Stomach smooth muscle (tissue), 2 donors: ENCODE measurements around the gene SLC17A6.

Experiments
- H3K27ac ChIP-seq: one replicate; pipeline ENCODE4 v1.7.0; 2013; ENCODE audit warnings: mild to moderate bottlenecking, low read length, inconsistent platforms
- H3K27me3 ChIP-seq, 2 donors: one replicate each; pipeline ENCODE4 v1.7.0; 2013; ENCODE audit warnings: low read length in 2 of 2; ENCODE audit not compliant: insufficient read depth in 2 of 2, control insufficient read depth in 1 of 2
- H3K36me3 ChIP-seq, 2 donors: one replicate each; pipeline ENCODE4 v1.7.0; 2013; ENCODE audit warnings: low read length in 2 of 2; ENCODE audit not compliant: control insufficient read depth in 2 of 2, insufficient read depth in 2 of 2
- H3K4me1 ChIP-seq: one replicate; pipeline ENCODE4 v1.7.0; 2013; ENCODE audit warnings: low read length; ENCODE audit not compliant: control insufficient read depth, insufficient read depth
- H3K4me3 ChIP-seq, 2 donors: one replicate each; pipeline ENCODE4 v1.7.0; 2013; ENCODE audit warnings: low read length in 2 of 2
- H3K9ac ChIP-seq, 2 donors: one replicate each; pipeline ENCODE4 v1.7.0; 2013; ENCODE audit warnings: low read length in 2 of 2, mild to moderate bottlenecking in 1 of 2
- H3K9me3 ChIP-seq, 2 donors: one replicate each; pipeline ENCODE4 v1.7.0; 2013; ENCODE audit warnings: low read length in 2 of 2; ENCODE audit not compliant: control insufficient read depth in 2 of 2
- donor health status: healthy.
- donor health status: Pancreatic carcinoma.

Gene SLC17A6

GRCh38 chr11:22389526-22390282 is 51.5 kb downstream of the SLC17A6 start:
- Histone ChIP-seq H3K4me1 (no peaks in the 10 kb centered on the region), H3K9ac (no peak overlapping the region), H3K36me3 (no peaks in the 10 kb centered on the region), H3K27me3 (no peaks in the 10 kb centered on the region), H3K4me3 (no peak overlapping the region), H3K27ac (no peak overlapping the region), H3K9me3 (no peaks in the 10 kb centered on the region)

- Histone ChIP-seq H3K36me3 (no peaks in the 10 kb centered on the region), H3K9me3 (no peaks in the 10 kb centered on the region), H3K27me3 (no peaks in the 10 kb centered on the region), H3K4me3 (no peak overlapping the region), H3K4me1 (no peaks in the 10 kb centered on the region), H3K27ac (no peak overlapping the region), H3K9ac (no peak overlapping the region)
Observed at GRCh38 chr11:22390283-22390655, 52.1 kb downstream of the SLC17A6 start.

- H3K4me3 ChIP-seq = no peak overlapping the region
- no peak overlapping the region for H3K27ac ChIP-seq
- no peaks in the 10 kb centered on the region for H3K9me3 ChIP-seq
- H3K27me3 ChIP-seq = no peaks in the 10 kb centered on the region
- no peaks in the 10 kb centered on the region for H3K4me1 ChIP-seq
- no peak overlapping the region for H3K9ac ChIP-seq
- no peaks in the 10 kb centered on the region for H3K36me3 ChIP-seq
Observed at GRCh38 chr11:22392561-22392960, 54.4 kb downstream of the SLC17A6 start.

GRCh38 chr11:22405377-22405776 is 67.2 kb downstream of the SLC17A6 start:
- no peaks in the 10 kb centered on the region for H3K9me3 ChIP-seq
- H3K4me1 ChIP-seq = no peaks in the 10 kb centered on the region
- H3K4me3 ChIP-seq = no peak overlapping the region
- H3K9ac ChIP-seq = no peak overlapping the region
- no peak overlapping the region for H3K27ac ChIP-seq
- no peaks in the 10 kb centered on the region for H3K27me3 ChIP-seq
- H3K36me3 ChIP-seq = no peaks in the 10 kb centered on the region

- H3K4me1 ChIP-seq = no peaks in the 10 kb centered on the region
- no peak overlapping the region for H3K4me3 ChIP-seq
- no peak overlapping the region for H3K9ac ChIP-seq
- no peaks in the 10 kb centered on the region for H3K36me3 ChIP-seq
- H3K9me3 ChIP-seq = no peaks in the 10 kb centered on the region
- no peaks in the 10 kb centered on the region for H3K27me3 ChIP-seq
- no peak overlapping the region for H3K27ac ChIP-seq
Observed at GRCh38 chr11:22407267-22407666, 69.1 kb downstream of the SLC17A6 start.

- no peak overlapping the region for H3K9ac ChIP-seq
- no peaks in the 10 kb centered on the region for H3K27me3 ChIP-seq
- no peaks in the 10 kb centered on the region for H3K36me3 ChIP-seq
Observed at GRCh38 chr11:22407921-22408320, 69.7 kb downstream of the SLC17A6 start.

GRCh38 chr11:22415476-22415875 is 77.3 kb downstream of the SLC17A6 start:
- no peak overlapping the region for H3K4me3 ChIP-seq
- H3K4me1 ChIP-seq = no peaks in the 10 kb centered on the region
- H3K9me3 ChIP-seq = no peaks in the 10 kb centered on the region
- H3K9ac ChIP-seq = no peak overlapping the region
- no peaks in the 10 kb centered on the region for H3K27me3 ChIP-seq
- H3K27ac ChIP-seq = no peak overlapping the region
- H3K36me3 ChIP-seq = no peaks in the 10 kb centered on the region

More at GRCh38 chr11:22407921-22408320, 69.7 kb downstream of the SLC17A6 start:
- Histone ChIP-seq H3K27ac (no peak overlapping the region), H3K4me1 (no peaks in the 10 kb centered on the region), H3K4me3 (no peak overlapping the region), H3K9me3 (no peaks in the 10 kb centered on the region)

- Histone ChIP-seq H3K9ac (no peak overlapping the region), H3K27ac (no peak overlapping the region), H3K9me3 (no peaks in the 10 kb centered on the region), H3K27me3 (no peaks in the 10 kb centered on the region), H3K36me3 (no peaks in the 10 kb centered on the region), H3K4me1 (no peaks in the 10 kb centered on the region), H3K4me3 (no peak overlapping the region)
Observed at GRCh38 chr11:22416462-22416861, 78.3 kb downstream of the SLC17A6 start.

- no peaks in the 10 kb centered on the region for H3K27me3 ChIP-seq
- no peaks in the 10 kb centered on the region for H3K4me1 ChIP-seq
- no peak overlapping the region for H3K27ac ChIP-seq
- H3K9ac ChIP-seq = no peak overlapping the region
- H3K4me3 ChIP-seq = no peak overlapping the region
- H3K36me3 ChIP-seq = no peaks in the 10 kb centered on the region
- no peaks in the 10 kb centered on the region for H3K9me3 ChIP-seq
Observed at GRCh38 chr11:22426915-22427314, 88.7 kb downstream of the SLC17A6 start.
